HG02623 (cell line): ENCODE results near the gene KY.

Experiments
- ATAC-seq: cut with Tn5 transposase; IDR thresholded peaks from one replicate; pipeline ENCODE4 v1.9.1; 2021; ENCODE audit warnings: moderate library complexity; ENCODE audit not compliant: unreplicated experiment

Gene KY

DNA sequence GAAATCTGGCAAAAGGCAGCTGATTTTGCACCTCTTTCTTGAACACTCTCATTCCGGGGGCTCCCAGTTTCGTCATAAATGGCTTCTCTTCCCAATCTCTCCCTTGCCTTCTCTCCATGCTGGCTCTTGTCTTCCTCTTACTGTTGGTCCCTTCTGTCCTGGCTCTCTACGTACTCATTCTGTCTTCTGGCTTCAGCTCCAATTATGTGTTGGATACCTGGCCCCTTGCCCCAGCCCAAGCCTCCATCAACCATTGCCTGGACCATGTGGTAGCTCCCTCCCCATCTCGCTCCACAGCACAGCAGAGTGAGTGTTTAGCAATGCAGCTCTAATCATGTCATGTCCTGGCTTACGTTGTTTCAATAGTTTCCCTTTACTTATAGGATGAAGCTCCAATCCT is 21.7 kb upstream of the KY start:
- ATAC-seq = no peak

- ATAC-seq = no peak
Measured at GRCh38 chr3:134667956-134668355, 17.1 kb upstream of the KY start.

DNA sequence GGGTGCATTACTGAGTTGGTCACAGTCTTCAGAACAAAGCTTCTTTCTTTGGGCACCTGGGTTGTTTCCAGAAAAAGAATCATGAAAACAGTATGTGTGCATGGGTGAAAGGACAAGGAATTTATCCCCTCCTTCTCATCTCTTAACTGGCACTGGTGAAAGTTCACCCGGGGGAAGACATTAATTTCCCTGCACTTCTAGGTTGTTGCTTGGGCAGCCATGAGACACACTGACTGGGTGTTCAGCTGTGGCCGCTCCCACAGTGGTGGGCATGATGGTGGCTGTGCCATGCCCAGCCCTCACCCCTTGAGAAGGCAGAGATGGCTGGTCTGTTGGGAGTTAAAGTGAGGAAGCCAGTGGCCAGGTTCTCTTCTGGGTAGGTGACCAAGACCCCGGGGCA is 16.6 kb upstream of the KY start:
- no peak for ATAC-seq

DNA sequence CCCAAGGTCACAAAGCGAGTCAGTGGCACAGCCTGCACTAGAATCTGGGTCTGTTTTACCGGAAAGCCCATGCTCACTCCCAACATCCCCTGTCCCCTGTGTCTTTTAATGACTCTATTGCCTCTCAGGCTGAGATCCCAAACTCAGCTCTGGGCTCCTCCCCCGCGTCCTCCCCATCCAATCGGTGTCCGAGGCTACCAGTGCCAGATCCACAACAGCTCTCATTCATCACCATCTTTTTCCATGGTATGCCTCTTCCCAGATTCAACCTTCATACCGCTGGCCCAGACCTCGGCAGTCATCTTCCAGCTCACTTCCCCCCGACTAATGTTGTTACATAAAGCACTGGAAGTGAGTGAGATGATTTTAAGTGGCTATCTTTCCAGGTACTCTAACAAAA is 16.1 kb upstream of the KY start:
- ATAC-seq = no peak

DNA sequence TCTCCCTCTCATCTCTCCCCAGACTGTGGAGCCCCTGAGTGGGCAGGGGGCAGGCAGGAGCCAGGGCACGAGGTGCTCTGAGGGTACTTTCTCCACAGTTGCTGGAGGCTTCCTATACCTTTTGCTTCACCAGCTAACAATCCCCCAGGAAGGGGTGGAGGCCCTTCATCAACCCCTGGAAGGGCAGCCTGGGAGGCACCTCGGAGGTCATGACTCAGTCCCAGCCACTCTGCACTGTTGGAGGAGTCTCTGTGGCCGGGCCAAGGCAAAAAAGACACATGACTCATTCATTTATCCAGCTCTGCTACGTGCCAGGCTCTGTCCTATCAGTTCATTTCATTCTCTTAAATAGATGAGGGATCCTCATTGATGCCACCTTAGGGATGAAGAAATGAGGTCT is 15.6 kb upstream of the KY start:
- no peak for ATAC-seq

- no peak for ATAC-seq
Measured at GRCh38 chr3:134666052-134666451, 15.2 kb upstream of the KY start.

DNA sequence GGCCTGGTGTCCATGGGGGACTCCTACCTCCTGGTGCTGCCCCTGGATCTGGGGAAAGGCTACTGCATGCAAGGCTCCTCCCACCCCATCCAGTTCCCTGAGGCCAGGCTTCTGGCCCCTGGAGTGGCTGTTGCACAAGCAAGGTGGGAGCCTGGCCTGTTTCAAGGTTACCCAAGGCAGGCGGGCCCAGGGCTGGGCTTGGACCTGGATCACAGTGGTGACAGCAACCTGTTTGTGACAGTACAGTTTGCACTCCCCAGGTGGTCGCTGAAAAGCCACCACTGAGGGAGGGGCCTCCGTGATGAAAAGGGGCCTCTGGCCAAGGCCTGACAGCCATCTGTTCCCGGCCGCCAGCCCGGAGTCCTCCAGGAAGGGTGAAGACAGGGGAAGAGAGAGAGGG is 14.4 kb upstream of the KY start:
- ATAC-seq = no peak

- no peak for ATAC-seq
Measured at GRCh38 chr3:134663721-134664456, 13.1 kb upstream of the KY start.

GRCh38 chr3:134660046-134660441 is 9.2 kb upstream of the KY start:
- ATAC-seq = no peak

- ATAC-seq = no peak
Measured at GRCh38 chr3:134659391-134660045, 8.7 kb upstream of the KY start.

- ATAC-seq = no peak
Measured at GRCh38 chr3:134658555-134658954, 7.7 kb upstream of the KY start.

GRCh38 chr3:134656211-134656800 is 5.5 kb upstream of the KY start:
- no peak for ATAC-seq

- no peak for ATAC-seq
Measured at GRCh38 chr3:134655706-134656105, 4.9 kb upstream of the KY start.

DNA sequence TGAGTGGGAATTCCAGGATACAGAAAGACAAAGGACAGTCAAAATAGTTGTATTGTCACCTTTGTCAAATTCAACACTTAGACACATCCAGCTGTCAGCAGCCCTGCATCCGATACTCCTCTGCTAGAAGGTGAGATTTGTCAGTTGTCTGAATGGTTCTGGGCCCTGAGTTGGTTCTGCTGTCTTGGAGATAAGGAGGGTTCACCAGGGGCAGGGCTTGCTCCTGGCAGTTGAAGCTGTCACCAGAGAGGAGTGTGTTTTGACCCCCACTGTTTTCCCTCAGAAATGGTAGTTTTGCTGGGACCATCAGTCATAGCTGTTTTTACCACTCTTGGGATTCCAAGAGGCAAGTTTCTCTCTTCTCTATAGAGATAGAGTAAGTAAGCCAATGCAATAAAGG is 3.2 kb upstream of the KY start:
- ATAC-seq = no peak

- no peak for ATAC-seq
Measured at GRCh38 chr3:134652886-134653630, 2.2 kb upstream of the KY start.

DNA sequence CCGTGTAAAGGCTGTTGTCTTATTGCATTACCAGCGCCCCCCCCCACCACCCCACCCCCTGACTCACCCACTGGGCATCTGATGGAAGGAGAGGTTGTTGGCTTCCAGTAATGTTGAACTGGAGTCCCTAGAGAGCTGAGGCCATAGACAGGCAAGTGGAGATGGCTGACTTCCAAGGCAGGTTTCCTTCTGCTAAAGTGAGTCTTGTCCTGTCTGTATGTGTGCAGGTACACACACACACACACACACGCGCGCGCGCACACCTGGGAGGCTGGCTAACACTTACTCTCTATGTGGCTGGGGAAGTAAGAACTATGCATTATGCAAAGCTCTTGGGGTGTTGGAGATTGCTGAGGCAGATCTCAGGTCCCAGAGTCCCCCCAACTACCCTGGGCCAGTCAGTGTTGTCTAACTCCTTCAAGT is 1.6 kb upstream of the KY start:
- ATAC-seq = no peak

- no peak for ATAC-seq
Measured at GRCh38 chr3:134651347-134652041, 672 bp upstream of the KY start.

GRCh38 chr3:134649106-134649705 is 1.6 kb downstream of the KY start:
- no peak for ATAC-seq

DNA sequence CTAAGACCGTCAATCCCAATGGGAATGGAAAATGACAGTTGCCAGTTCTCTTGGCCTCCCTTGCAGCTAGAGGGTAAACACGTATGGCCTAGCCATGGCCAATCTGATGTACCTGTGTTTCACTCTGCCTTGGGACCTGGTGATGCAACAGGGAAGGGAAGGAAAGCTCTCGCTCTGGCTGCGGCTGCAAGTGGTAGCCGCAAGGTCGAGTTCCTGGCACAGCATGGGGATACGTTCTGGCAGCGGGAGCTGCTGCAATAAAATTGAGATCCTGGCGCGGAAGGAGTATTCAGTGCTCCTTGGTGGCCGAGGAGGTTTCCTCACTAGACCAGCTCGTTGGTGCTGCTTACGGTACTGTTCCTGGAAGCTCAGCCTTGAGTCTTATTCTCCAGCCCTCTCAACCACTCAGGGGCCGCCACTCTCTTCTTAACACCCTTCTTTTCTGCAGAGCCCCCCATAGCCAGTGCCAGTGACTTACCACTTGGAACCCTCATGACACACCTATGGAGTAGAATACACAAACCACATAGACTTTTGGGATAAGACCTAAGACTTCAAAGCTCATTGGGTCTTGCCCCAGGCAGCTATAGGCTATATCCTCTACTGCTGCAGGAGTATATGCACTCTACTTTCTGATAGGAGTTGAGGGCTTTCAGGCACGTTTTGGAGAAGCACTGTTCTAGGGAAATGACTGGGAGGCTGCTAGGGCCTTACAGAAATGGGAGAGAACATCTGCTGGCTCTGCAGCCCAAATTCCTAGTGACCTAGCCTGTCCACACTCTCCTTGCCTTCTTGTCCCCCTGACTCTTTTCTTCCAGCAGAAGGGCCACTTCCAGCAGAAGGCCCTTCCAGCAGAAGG is 2.7 kb downstream of the KY start:
- no peak for ATAC-seq

GRCh38 chr3:134646086-134646485 is 4.7 kb downstream of the KY start:
- no peak for ATAC-seq
